DMS53 treated with DMSO at 0.1 percent for 48 hours (cell line): ENCODE results near the gene SFRP2.

Experiments
- DNase-seq: peaks from one replicate; lab custom pipeline; 2025; ENCODE audit not compliant: unreplicated experiment; lab: John Stamatoyannopoulos, UW

The SFRP2 gene, protein sequence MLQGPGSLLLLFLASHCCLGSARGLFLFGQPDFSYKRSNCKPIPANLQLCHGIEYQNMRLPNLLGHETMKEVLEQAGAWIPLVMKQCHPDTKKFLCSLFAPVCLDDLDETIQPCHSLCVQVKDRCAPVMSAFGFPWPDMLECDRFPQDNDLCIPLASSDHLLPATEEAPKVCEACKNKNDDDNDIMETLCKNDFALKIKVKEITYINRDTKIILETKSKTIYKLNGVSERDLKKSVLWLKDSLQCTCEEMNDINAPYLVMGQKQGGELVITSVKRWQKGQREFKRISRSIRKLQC

DNA sequence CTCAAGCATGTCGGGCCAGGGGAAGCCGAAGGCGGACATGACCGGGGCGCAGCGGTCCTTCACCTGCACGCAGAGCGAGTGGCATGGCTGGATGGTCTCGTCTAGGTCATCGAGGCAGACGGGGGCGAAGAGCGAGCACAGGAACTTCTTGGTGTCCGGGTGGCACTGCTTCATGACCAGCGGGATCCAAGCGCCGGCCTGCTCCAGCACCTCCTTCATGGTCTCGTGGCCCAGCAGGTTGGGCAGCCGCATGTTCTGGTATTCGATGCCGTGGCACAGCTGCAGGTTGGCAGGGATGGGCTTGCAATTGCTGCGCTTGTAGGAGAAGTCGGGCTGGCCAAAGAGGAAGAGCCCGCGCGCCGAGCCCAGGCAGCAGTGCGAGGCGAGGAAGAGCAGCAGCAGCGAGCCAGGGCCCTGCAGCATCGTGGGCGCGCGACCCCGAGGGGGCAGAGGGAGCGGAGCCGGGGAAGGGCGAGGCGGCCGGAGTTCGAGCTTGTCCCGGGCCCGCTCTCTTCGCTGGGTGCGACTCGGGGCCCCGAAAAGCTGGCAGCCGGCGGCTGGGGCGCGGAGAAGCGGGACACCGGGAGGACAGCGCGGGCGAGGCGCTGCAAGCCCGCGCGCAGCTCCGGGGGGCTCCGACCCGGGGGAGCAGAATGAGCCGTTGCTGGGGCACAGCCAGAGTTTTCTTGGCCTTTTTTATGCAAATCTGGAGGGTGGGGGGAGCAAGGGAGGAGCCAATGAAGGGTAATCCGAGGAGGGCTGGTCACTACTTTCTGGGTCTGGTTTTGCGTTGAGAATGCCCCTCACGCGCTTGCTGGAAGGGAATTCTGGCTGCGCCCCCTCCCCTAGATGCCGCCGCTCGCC is at the start of gene SFRP2:
SFRP2 (minus strand) TSS at position 671 of the 864 bp plus-strand sequence; CDS start at position 423, 248 bp downstream.
- DNase-seq: no peak

DNA sequence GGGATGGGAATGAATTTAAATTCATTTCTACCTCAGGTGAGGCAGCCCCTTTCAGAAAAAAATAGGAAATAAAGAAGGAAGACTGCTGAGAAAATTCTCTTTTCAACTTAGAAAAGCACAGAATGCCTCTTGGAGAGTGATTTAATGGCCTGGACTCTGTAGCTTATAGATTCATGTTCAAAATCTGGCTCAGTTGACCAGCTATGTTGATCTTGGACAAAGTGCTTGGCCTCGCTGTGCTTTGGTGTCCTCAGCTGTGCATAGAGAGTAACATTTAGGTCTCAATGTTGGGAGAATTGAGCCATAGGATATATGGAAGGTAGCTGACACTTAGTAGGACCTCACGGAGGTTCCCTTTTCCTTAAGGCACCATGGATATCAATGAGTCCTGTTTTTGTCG is 49.7 kb upstream of the SFRP2 start:
- DNase-seq: no peak

DNA sequence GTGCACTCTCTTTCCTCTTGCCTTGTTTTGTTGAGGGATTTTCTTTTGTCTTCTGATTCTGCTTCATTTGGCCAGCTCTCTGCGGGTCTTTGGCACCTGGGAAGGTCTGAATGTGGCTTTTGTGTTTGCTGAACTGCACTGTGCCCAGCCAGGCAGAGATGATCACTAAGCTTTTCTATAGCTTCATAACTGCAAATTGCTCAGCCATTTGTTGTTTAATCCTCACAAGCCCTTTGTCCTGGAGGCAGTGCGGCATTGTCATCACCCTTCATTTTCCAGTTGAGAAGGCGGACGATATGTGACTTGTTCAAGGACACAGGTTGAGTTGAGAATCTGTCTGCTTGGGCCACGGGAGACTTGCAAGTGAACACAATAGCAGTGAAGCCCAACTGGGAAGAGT is 46.0 kb upstream of the SFRP2 start:
- DNase-seq: no peak

DNA sequence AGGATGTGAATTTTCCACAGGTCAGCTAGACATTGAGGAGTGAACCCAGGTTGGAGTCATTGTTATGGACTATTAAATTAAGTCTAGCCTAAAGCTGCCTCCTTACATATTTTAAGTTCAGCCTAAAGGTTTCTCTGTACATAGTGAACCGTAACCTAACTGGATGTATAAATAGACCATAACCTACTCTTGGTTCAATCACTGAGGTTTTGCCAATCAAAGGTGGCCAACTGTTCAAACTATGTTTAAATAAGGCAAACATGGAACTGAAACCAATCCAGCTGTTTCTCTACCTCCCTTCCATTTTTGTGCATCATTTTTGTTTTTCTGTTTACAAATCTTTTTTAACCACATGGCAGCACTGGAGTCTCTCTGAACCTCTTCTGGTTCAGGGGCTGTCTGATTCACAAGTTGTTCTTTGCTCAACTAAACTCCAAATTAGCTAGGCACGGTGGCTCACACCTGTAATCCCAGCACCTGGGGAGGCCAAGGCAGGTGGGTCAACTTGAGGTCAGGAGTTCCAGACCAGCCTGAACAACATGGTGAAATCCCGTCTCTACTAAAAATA is 43.9 kb upstream of the SFRP2 start:
- no peak for DNase-seq

DNA sequence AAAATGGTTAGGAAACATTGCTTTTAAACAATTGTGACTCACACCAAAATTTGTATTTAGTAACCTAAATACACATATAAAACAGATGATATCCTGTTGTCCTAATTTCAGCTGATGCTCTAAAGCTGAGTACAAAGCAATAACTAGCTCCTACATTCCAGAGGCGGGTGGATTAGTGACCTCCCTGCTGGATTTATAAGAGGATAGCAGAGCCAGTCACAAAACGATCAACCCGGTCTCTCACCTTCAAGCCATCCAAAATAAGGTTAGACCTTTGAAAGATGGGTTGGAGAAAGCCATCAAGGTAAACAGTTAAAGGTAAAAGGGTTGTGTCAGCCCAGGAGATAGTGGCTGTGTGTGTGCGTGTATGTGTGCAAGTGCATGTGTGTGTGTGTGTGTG is 43.2 kb upstream of the SFRP2 start:
- no peak for DNase-seq

DNA sequence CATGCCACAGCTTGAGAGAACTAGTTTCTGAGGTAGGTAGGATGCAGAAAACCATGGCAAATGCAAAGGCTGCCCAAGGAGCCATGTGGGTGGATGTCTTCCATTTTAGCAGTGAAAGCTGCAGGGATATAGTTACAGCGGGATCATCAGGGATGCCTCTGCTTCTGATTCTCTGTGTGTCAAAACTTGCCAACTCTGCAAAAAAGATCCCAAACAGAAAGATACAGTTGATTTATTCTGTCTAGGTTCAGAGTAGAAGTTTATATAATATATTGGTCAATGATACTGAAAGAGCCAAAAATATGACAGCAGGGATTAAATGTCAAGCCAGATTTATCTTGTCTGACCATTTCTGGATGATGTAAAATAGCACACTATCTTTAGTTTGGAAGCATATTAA is 42.4 kb upstream of the SFRP2 start:
- DNase-seq: no peak

DNA sequence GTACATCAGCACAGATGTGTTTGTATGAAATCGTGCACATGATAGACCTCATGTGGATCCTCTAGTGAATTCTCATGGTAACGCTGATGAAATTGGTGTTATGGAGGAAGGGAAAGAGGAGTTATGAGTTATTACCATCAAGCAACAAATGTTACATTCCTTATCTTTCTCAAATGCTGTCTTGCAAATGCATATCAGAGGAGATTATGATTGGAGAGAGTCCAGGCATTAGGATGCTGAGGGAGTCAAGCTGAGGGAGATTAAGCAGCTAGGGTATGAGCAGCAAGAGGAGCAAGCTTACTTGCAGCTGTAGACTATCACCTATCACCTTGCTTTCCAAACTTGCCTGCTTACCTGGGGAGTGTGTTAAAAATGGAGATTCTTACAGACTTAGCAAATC is 36.8 kb upstream of the SFRP2 start:
- DNase-seq: no peak

DNA sequence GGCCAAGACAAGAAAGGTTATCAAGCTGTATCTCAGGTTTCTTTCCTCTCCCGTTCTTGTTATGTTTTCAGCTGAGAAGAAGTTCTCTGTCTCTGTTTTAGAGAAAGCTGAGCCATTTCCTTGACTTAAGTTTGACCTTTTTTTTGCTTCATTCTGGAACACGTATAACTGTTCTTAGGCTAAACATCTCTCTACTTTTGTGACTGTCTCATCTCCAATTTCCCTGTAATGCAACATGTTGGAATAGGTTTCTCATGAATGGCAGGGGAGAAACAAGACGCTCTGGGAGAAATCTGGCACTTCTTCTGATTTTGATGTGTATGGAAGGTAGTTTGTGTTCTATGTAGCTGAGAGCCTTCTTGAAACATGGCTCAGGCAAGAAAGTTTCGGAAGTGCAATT is 36.2 kb upstream of the SFRP2 start:
- no peak for DNase-seq

DNA sequence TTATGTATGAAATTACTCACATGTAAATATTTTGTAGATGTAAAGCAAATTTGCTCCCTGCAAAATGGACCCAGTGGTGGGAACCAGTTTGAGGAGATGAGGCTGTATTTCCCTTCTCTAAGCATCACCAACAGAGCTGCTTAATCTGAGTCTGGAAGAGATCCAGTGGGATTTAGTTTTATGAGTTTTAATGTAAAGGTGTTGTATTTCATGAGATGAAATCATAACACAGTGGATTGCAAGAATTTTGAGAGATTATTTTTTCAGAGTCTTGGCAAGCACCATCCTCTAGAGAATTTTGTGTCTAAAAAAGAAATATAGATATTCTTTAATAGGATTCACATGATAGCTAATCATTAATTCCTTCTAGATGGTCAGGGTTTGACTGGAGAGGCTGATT is 35.6 kb upstream of the SFRP2 start:
- DNase-seq: no peak

DNA sequence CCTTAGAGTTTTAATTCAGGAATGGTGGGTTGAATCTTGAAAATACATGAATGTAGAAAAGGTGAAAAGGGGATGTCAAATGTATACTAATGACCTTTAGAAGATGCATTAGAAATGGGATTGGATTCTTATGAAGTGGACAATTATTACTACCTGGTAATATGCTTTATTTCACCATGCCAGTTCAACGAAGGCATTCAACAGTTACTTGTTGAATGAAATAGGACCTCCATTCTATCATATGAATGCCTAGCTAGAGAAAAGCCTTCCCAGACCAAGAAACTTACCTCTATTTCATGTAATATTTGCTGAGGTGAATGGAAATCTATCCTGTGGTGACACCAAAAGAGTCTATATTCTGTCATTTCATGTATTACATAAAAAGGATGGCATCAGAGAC is 34.6 kb upstream of the SFRP2 start:
- DNase-seq: no peak

DNA sequence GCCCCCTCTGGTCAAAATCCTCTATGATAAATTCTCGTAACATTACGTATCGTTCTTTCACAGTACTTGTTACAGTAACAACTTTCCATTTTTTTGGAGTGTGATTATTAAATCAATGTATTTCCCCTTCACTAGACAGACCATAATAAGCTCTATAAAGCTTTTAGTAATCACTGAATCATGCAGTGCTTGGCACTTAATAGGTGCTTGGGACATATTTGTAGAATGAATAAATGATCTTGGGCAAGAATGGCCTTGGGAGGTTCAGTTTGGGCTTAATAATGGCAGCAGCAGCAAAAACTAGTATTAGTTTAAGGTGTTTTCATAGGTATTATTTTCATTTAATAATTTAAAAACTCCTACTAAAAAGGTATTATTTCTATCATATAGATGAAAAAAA is 33.4 kb upstream of the SFRP2 start:
- DNase-seq: no peak

DNA sequence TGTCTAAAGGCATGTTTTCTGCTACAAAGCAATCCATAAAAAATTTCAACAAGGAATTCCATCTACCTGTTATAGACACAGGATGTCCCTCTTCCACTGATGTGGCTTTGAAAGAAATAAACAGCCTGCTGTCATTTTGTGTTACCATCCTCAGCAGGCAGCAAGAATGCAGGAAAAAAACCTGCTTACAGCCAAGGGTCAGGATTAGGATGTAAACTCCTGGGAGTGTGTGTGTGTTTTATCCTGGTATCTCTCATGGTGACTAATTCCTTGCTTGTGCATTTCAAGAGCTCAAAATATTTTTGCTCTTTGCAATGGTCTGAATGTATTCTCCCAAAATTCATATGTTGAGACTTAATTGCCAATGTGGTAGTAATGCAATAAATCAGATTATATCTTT is 28.6 kb upstream of the SFRP2 start:
- DNase-seq: no peak

DNA sequence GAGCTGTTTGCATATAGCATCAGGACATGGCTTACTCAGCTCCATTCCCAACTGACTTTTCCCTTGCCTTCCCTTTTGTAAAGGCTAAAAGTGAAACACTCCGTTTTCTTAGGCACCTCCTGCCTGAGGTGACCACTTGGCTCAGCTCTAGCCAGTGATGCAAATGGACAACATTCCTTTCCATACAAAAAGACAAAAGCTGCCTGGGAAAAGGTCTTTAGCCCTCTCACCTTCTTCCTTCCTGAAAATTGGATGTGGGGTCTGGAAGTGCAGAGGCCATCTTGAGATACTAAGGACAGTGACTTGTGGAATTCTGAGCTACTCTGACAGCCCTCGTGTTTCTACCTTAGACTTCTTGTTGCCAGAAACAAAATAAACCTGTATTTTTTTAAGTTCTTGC is 27.7 kb upstream of the SFRP2 start:
- DNase-seq: no peak

DNA sequence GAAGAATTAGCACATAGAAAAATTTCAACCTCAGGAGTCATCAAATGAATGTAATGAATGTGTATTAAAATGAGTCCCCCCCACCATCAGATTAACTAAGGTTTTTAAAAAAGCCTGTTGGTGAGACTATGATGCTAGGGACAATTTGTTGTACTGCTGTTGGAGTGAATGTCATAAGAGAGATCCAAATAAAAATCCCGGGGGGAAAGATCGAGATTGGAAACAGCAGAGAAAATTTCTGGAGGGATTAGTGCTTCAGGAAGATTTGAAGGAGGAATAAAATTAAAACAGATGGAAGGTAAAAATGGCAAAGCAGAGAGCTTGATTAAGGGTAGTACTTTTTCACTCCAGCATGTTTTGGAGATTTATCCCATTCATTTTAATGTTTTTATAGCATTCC is 25.9 kb upstream of the SFRP2 start:
- no peak for DNase-seq

DNA sequence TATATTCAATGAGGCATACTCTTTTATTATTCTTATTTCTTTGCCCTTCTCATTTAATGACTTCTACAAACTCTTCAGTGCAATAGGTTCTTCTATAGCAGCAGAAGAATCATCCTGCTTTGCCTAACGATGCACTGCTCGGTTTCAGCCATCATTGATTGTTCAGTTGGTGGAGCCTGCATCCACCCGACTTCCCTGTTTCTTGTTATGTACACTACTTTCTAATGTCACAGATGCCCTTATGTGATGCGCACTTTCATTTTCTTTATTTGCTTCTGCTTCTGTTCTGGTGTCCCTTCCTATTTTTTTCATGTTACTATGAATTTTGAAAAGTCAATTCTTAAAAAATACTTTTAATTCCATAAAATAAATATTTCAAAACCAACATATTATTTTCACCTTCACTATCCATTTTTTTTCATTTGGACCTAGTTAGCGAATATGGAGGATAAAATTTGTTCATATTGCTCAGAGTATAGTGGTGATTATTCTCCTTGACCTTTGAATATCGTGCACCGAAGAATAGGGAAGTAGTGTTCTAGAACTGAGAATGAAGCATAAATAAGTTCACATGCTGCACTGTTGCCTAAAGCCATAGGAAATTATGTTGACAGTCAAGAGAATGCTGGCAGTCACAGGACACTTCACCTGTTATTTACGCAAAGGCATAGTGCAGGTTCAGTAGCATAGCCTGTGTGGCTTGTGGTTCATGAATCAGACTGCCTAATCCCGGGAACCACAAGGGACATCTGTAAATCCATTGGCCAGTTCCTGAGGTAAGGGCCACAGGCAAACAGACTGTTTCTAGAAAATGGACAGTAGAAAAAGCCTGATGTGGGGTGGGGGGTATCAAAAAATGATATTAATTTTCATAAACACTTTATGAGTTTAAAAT is 21.3 kb upstream of the SFRP2 start:
- peak; percentile 39 for DNase-seq

DNA sequence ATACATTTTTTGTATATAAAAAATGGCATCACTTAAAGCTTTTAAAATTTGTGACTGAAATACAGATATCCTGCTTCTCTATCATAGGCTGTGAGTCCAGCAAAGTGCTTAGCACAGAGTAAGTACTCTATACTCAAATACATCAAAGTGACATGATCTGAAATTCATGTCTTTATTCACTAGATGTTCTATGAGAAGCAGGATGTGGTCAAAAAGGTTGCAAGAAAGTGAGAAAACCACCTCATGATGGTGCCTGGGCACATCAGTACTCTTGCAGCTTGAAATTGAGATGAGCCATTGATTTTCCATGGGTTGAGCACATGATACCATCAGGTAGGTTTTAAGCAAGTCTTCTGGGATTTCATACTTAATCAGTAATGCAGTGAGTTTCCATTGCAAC is 20.4 kb upstream of the SFRP2 start:
- no peak for DNase-seq

DNA sequence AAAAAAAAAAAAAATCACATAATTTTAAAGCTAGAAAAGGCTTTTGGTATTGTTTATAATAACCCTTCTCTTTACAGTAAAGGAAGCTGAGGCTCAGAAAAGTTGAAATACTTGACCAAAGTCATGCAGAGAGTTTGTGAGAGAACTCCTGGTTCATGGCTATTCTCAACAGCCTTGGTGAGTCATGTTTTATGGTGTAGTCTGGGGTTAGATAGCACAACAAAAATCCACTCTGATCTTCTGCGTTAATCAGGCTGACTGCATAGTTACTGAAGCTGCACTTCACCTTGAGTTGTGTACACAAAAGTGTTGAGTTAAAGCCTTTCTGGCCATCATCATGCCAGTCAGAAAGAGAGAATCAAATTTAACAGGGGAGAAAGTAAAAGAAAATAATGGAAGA is 19.3 kb upstream of the SFRP2 start:
- peak; percentile 25 for DNase-seq

DNA sequence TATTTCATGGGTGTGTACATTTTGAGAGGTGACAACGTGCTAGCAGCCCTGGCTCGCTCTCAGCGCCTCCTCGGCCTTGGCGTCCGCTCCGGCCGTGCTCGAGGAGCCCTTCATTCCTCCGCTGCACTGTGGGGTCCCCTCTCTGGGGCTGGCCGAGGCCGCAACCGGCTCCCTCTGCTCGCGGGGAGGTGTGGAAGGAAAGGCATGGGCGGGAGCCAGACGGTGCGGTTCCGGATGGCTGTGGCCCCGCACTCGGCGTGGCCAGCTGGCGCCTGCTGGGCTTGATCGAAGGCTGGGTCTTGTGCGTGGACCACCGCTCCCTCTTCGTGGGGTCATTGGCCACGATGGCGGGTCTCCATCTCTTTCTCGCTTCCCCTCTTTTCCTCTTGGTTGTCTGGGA is 17.2 kb upstream of the SFRP2 start:
- no peak for DNase-seq

DNA sequence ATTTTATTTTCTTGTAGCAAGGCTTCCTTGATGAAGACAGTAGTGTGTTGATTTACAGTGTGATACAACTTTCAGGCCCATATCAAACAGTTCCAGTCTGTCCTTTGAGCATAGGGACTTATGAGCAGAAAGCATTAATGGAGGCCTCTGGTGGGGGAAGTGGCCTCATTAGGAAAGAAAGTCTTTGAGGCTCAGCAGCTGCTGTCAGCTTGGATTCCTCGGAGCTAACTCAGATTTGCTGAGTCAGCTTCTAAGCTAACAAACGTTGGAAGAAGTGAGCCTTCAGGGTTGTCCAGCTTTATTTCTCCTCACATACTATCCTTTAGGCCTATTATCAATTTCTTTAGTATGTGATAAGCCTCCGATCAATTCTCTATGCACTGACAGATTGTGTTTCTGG is 15.8 kb upstream of the SFRP2 start:
- DNase-seq: no peak

DNA sequence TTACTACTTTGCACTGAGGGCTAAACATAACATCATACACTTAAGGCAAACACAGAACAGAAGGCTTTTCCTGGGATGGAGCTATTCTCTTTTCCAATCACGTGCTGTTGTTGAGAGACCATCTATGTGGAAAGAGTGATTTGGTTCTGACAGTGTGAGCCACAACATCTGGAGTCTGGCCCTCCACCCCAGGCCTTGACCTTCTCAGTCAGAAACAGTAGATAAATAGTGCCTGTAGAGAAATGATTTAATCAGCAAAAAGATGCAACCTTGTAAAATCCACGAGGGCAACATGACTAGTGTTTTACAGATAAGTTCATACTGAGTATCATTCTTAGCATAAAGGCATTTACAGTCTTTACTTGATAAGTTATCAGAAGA is 10.8 kb upstream of the SFRP2 start:
- DNase-seq: no peak
